Measurements from ENCODE around the gene BICC1. TPM values are rescaled to one million over a fixed set of nuclear protein-coding genes. Genes with fewer than 3 reads are reported as not detected.

BICC1 gene
- polyA plus RNA-seq, 1 donor (not counting 4 experiments of a cell fraction or from before 2014, with no cell fraction given) = 4.2 TPM

GRCh38 chr10:58806323-58806722 lies 293.7 kb downstream of the BICC1 start:
- Histone ChIP-seq H3K9me1 (ENCODE audit: control insufficient read depth, extremely low read depth, insufficient read depth, low read length) (no peaks in the 10 kb centered on the region), H3K4me1 (ENCODE audit: control insufficient read depth, extremely low read depth, insufficient read depth, low read length) (peaks cover 20% of the 10 kb centered on the region), H3K27me3 (ENCODE audit: control insufficient read depth, extremely low read depth, insufficient read depth, low read length) (no peaks in the 10 kb centered on the region), H3K9me3 (ENCODE audit: control insufficient read depth, low read depth, low read length) (no peaks in the 10 kb centered on the region), H3K4me3 (ENCODE audit: control insufficient read depth in 2 of 3, extremely low read depth in 1 of 3, insufficient read depth in 2 of 3, low read depth in 1 of 3, low read length in 3 of 3) (no peak overlapping the region), H3K4me2 (ENCODE audit: control insufficient read depth, extremely low read depth, insufficient read depth, low read depth, low read length) (no peak overlapping the region), H3K36me3 (ENCODE audit: control insufficient read depth in 2 of 2, extremely low read depth in 1 of 2, insufficient read depth in 2 of 2, low read length in 2 of 2) (no peaks in the 10 kb centered on the region), H2AFZ (ENCODE audit: control insufficient read depth, low read length) (no peak overlapping the region), H3K9ac (ENCODE audit: control insufficient read depth, extremely low read depth, insufficient read depth, low read length) (no peak overlapping the region), H3K79me2 (ENCODE audit: control insufficient read depth, insufficient read depth, low read length) (no peaks in the 10 kb centered on the region), H3K27ac (ENCODE audit: control insufficient read depth, insufficient read depth, low read length) (peak overlapping the region; percentile 45), H4K20me1 (ENCODE audit: control insufficient read depth, extremely low read depth, insufficient read depth, low read length) (no peaks in the 10 kb centered on the region)
- dilution Hi-C loops (cut with MboI; ENCODE audit: extremely low pct_ligation_motif_present, low sequenced_read_pairs) = no loop called here
- FAIRE-seq (peak; percentile 73), DNase-seq (ENCODE audit: low read depth, low spot score) (no peak)
- no peak for TF ChIP-seq EZH2 (IDR thresholded peaks at IDR 0.05; ENCODE audit: low read length)
- TF ChIP-seq, protein P1, sequence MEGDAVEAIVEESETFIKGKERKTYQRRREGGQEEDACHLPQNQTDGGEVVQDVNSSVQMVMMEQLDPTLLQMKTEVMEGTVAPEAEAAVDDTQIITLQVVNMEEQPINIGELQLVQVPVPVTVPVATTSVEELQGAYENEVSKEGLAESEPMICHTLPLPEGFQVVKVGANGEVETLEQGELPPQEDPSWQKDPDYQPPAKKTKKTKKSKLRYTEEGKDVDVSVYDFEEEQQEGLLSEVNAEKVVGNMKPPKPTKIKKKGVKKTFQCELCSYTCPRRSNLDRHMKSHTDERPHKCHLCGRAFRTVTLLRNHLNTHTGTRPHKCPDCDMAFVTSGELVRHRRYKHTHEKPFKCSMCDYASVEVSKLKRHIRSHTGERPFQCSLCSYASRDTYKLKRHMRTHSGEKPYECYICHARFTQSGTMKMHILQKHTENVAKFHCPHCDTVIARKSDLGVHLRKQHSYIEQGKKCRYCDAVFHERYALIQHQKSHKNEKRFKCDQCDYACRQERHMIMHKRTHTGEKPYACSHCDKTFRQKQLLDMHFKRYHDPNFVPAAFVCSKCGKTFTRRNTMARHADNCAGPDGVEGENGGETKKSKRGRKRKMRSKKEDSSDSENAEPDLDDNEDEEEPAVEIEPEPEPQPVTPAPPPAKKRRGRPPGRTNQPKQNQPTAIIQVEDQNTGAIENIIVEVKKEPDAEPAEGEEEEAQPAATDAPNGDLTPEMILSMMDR (optimal IDR thresholded peaks at IDR 0.05 in 1 of 3, IDR thresholded peaks at IDR 0.05 in 1 of 3, conservative IDR thresholded peaks at IDR 0.05 in 1 of 3; ENCODE audit: extremely low read depth in 1 of 3, insufficient read depth in 2 of 3, low read length in 3 of 3) = no peak

- no peak for DNase-seq (ENCODE audit: low read depth, low spot score)
- peak overlapping the region; percentile 45 for H3K27ac ChIP-seq (ENCODE audit: control insufficient read depth, insufficient read depth, low read length)
- H3K9ac ChIP-seq (ENCODE audit: control insufficient read depth, extremely low read depth, insufficient read depth, low read length) = no peak overlapping the region
- no peaks in the 10 kb centered on the region for H3K9me1 ChIP-seq (ENCODE audit: control insufficient read depth, extremely low read depth, insufficient read depth, low read length)
- no peak overlapping the region for H3K4me3 ChIP-seq (ENCODE audit: control insufficient read depth in 2 of 3, extremely low read depth in 1 of 3, insufficient read depth in 2 of 3, low read depth in 1 of 3, low read length in 3 of 3)
- no peaks in the 10 kb centered on the region for H3K79me2 ChIP-seq (ENCODE audit: control insufficient read depth, insufficient read depth, low read length)
- H4K20me1 ChIP-seq (ENCODE audit: control insufficient read depth, extremely low read depth, insufficient read depth, low read length) = no peaks in the 10 kb centered on the region
- no peaks in the 10 kb centered on the region for H3K27me3 ChIP-seq (ENCODE audit: control insufficient read depth, extremely low read depth, insufficient read depth, low read length)
- H3K36me3 ChIP-seq (ENCODE audit: control insufficient read depth in 2 of 2, extremely low read depth in 1 of 2, insufficient read depth in 2 of 2, low read length in 2 of 2) = no peaks in the 10 kb centered on the region
- H3K4me2 ChIP-seq (ENCODE audit: control insufficient read depth, extremely low read depth, insufficient read depth, low read depth, low read length) = peak overlapping the region; percentile 52
- FAIRE-seq = peak; percentile 79
- peaks cover 20% of the 10 kb centered on the region for H3K4me1 ChIP-seq (ENCODE audit: control insufficient read depth, extremely low read depth, insufficient read depth, low read length)
- H2AFZ ChIP-seq (ENCODE audit: control insufficient read depth, low read length) = no peak overlapping the region
- TF ChIP-seq, protein P1 (optimal IDR thresholded peaks at IDR 0.05 in 1 of 3, IDR thresholded peaks at IDR 0.05 in 1 of 3, conservative IDR thresholded peaks at IDR 0.05 in 1 of 3; ENCODE audit: extremely low read depth in 1 of 3, insufficient read depth in 2 of 3, low read length in 3 of 3) = no peak
- no peak for TF ChIP-seq EZH2 (IDR thresholded peaks at IDR 0.05; ENCODE audit: low read length)
- no peaks in the 10 kb centered on the region for H3K9me3 ChIP-seq (ENCODE audit: control insufficient read depth, low read depth, low read length)
- dilution Hi-C loops (cut with MboI; ENCODE audit: extremely low pct_ligation_motif_present, low sequenced_read_pairs) = no loop called here
Measured at GRCh38 chr10:58806970-58807628, 294.4 kb downstream of the BICC1 start.

All from keratinocyte (primary cell).